Muscle layer of duodenum (tissue), 2 donors: ENCODE data around the gene KCNH8.

Experiments used
- H3K27ac ChIP-seq: one replicate; pipeline ENCODE4 v1.7.0; 2013; ENCODE audit warnings: mild to moderate bottlenecking, low read length
- H3K27me3 ChIP-seq: one replicate; pipeline ENCODE4 v1.7.0; 2013; ENCODE audit warnings: low read depth, mild to moderate bottlenecking, control low read depth, low read length
- H3K36me3 ChIP-seq, 2 donors: one replicate each; pipeline ENCODE4 v1.7.0; 2013; ENCODE audit warnings: low read length in 2 of 2, control low read depth in 1 of 2, mild to moderate bottlenecking in 1 of 2; ENCODE audit not compliant: insufficient read depth in 2 of 2, control insufficient read depth in 1 of 2
- H3K4me1 ChIP-seq, 2 donors: one replicate each; pipeline ENCODE4 v1.7.0; 2013; ENCODE audit warnings: low read length in 2 of 2, mild to moderate bottlenecking in 2 of 2, control low read depth in 1 of 2, moderate library complexity in 1 of 2; ENCODE audit not compliant: insufficient read depth in 2 of 2, control insufficient read depth in 1 of 2
- H3K4me3 ChIP-seq, 2 donors: one replicate each; pipeline ENCODE4 v1.7.0; 2013; ENCODE audit warnings: low read length in 2 of 2, low read depth in 1 of 2, mild to moderate bottlenecking in 1 of 2
- H3K9me3 ChIP-seq, 2 donors: one replicate each; pipeline ENCODE4 v1.7.0; 2013; ENCODE audit warnings: low read length in 2 of 2, control low read depth in 1 of 2, mild to moderate bottlenecking in 1 of 2; ENCODE audit not compliant: control insufficient read depth in 1 of 2
- donor health status: healthy.

KCNH8 gene

GRCh38 chr3:19439944-19440343 lies 291.6 kb downstream of the KCNH8 start:
- no peaks in the 10 kb centered on the region for H3K9me3 ChIP-seq
- H3K27ac ChIP-seq, result no peak overlapping the region
- no peaks in the 10 kb centered on the region for H3K27me3 ChIP-seq
- no peaks in the 10 kb centered on the region for H3K36me3 ChIP-seq
- H3K4me1 ChIP-seq, result no peaks in the 10 kb centered on the region
- H3K4me3 ChIP-seq, result no peak overlapping the region

- Histone ChIP-seq H3K36me3 (no peaks in the 10 kb centered on the region), H3K4me3 (no peak overlapping the region), H3K27me3 (no peaks in the 10 kb centered on the region), H3K27ac (no peak overlapping the region), H3K4me1 (no peaks in the 10 kb centered on the region), H3K9me3 (no peaks in the 10 kb centered on the region)
Measured at GRCh38 chr3:19446138-19446537, 297.8 kb downstream of the KCNH8 start.

GRCh38 chr3:19446687-19447086 lies 298.4 kb downstream of the KCNH8 start:
- no peaks in the 10 kb centered on the region for H3K4me1 ChIP-seq
- no peaks in the 10 kb centered on the region for H3K36me3 ChIP-seq
- no peak overlapping the region for H3K27ac ChIP-seq
- no peaks in the 10 kb centered on the region for H3K27me3 ChIP-seq
- H3K4me3 ChIP-seq, result no peak overlapping the region
- H3K9me3 ChIP-seq, result no peaks in the 10 kb centered on the region

GRCh38 chr3:19455546-19455945 lies 307.2 kb downstream of the KCNH8 start:
- no peak overlapping the region for H3K4me3 ChIP-seq
- H3K27ac ChIP-seq, result no peak overlapping the region
- no peaks in the 10 kb centered on the region for H3K9me3 ChIP-seq
- H3K36me3 ChIP-seq, result no peaks in the 10 kb centered on the region
- no peaks in the 10 kb centered on the region for H3K27me3 ChIP-seq
- peaks cover 0 to 4% of the 10 kb centered on the region in 2 donors for H3K4me1 ChIP-seq

GRCh38 chr3:19456738-19457137 lies 308.4 kb downstream of the KCNH8 start:
- Histone ChIP-seq H3K27ac (no peak overlapping the region), H3K4me1 (peaks cover 0 to 4% of the 10 kb centered on the region in 2 donors), H3K9me3 (no peaks in the 10 kb centered on the region), H3K27me3 (no peaks in the 10 kb centered on the region), H3K4me3 (no peak overlapping the region), H3K36me3 (no peaks in the 10 kb centered on the region)

GRCh38 chr3:19457449-19457848 lies 309.1 kb downstream of the KCNH8 start:
- Histone ChIP-seq H3K4me3 (no peak overlapping the region), H3K36me3 (no peaks in the 10 kb centered on the region), H3K27me3 (no peaks in the 10 kb centered on the region), H3K27ac (no peak overlapping the region), H3K4me1 (peaks cover 0 to 4% of the 10 kb centered on the region in 2 donors), H3K9me3 (no peaks in the 10 kb centered on the region)

- H3K36me3 ChIP-seq, result no peaks in the 10 kb centered on the region
- no peaks in the 10 kb centered on the region for H3K27me3 ChIP-seq
- H3K4me1 ChIP-seq, result no peaks in the 10 kb centered on the region
Measured at GRCh38 chr3:19467761-19468160, 319.5 kb downstream of the KCNH8 start.

GRCh38 chr3:19471138-19471537 lies 322.8 kb downstream of the KCNH8 start:
- Histone ChIP-seq H3K27ac (no peak overlapping the region), H3K27me3 (no peaks in the 10 kb centered on the region), H3K4me1 (no peaks in the 10 kb centered on the region), H3K36me3 (no peaks in the 10 kb centered on the region), H3K9me3 (no peaks in the 10 kb centered on the region), H3K4me3 (no peak overlapping the region)

More at GRCh38 chr3:19467761-19468160, 319.5 kb downstream of the KCNH8 start:
- H3K4me3 ChIP-seq, result no peak overlapping the region
- no peak overlapping the region for H3K27ac ChIP-seq
- H3K9me3 ChIP-seq, result no peaks in the 10 kb centered on the region

- no peaks in the 10 kb centered on the region for H3K9me3 ChIP-seq
- H3K4me3 ChIP-seq, result no peak overlapping the region
- no peaks in the 10 kb centered on the region for H3K36me3 ChIP-seq
- no peaks in the 10 kb centered on the region for H3K27me3 ChIP-seq
- no peaks in the 10 kb centered on the region for H3K4me1 ChIP-seq
- H3K27ac ChIP-seq, result no peak overlapping the region
Measured at GRCh38 chr3:19473971-19474580, 325.8 kb downstream of the KCNH8 start.

- Histone ChIP-seq H3K27ac (no peak overlapping the region), H3K4me3 (no peak overlapping the region), H3K9me3 (no peaks in the 10 kb centered on the region), H3K4me1 (no peaks in the 10 kb centered on the region), H3K36me3 (no peaks in the 10 kb centered on the region), H3K27me3 (no peaks in the 10 kb centered on the region)
Measured at GRCh38 chr3:19476281-19476680, 328.0 kb downstream of the KCNH8 start.

GRCh38 chr3:19485267-19485666 lies 337.0 kb downstream of the KCNH8 start:
- Histone ChIP-seq H3K4me1 (no peaks in the 10 kb centered on the region), H3K27me3 (no peaks in the 10 kb centered on the region), H3K27ac (no peak overlapping the region), H3K4me3 (no peak overlapping the region), H3K36me3 (no peaks in the 10 kb centered on the region), H3K9me3 (no peaks in the 10 kb centered on the region)

- H3K36me3 ChIP-seq, result no peaks in the 10 kb centered on the region
Measured at GRCh38 chr3:19487386-19487785, 339.1 kb downstream of the KCNH8 start.

More at GRCh38 chr3:19487386-19487785, 339.1 kb downstream of the KCNH8 start:
- Histone ChIP-seq H3K27ac (no peak overlapping the region), H3K4me1 (no peaks in the 10 kb centered on the region), H3K27me3 (no peaks in the 10 kb centered on the region), H3K9me3 (no peaks in the 10 kb centered on the region), H3K4me3 (no peak overlapping the region)
